Measurements from ENCODE around the gene SNF8. TPM values are rescaled to one million over a fixed set of nuclear protein-coding genes. Genes with fewer than 3 reads are reported as not detected.

Gene SNF8
- total RNA-seq, 3 donors from 2014 or later (not counting 1 experiment from before 2014, with no cell fraction given): 76.9 to 86.0 (median 78.3) TPM

DNA sequence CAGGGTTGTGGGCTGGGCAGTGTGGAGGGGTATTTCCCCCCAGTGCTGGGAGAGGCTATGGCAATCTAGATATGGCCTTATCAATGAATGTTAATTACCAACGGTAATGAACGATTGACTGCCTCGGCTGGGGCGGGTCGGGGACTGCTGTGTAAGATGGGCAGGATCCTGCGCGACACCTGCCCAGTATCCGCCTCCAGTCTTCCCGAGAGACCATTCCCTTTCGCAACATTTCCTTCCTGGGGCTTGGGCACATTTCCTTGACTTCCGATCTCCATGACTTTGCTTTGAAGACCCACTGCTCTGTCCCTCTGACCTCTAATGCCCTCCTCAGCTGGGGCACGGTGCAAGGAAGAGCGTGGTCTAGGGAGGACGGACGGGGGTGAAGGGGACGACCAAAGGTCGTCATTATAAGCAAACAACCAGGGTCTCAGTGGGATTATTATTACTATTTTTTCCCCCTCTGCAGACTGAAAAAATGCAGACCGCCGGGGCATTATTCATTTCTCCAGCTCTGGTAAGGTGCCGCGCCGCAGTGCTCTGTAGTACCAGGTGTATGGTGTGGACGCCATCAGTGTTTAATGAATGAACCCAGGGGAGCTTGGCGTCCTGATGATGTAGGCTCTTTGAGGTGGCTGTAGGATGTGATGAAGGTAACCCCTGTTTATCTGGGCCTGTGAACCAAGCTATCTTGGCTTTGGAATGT is 51.5 kb downstream of the SNF8 start:
- intact Hi-C loops (cut with micrococcal nuclease): loop anchor here (1.0 kb wide), 2 partner anchors 15 to 51 kb away; partner anchors contain the start of genes SNF8 and UBE2Z
- under 1% methylated on average over 23 of the region's 24 CpGs for WGBS (ENCODE audit: insufficient coverage)
- Mint-ChIP-seq H3K4me3 (peak overlapping the region; percentile 98), H3K27me3 (ENCODE audit: low read depth in 2 of 2) (no peaks in the 10 kb centered on the region), H3K27ac (peak overlapping the region; percentile 97 to 98), H3K4me1 (peaks cover 22 to 24% of the 10 kb centered on the region in 2 donors), H3K9me3 (no peaks in the 10 kb centered on the region), H3K36me3 (no peaks in the 10 kb centered on the region)
- no peaks in the 10 kb centered on the region for H3K9me3 ChIP-seq (ENCODE audit: control insufficient read depth, insufficient read depth, low read length)
- H3K27ac ChIP-seq (ENCODE audit: low read length): peak overlapping the region; percentile 91
- H3K27me3 ChIP-seq (ENCODE audit: control insufficient read depth, insufficient read depth, low read length): no peaks in the 10 kb centered on the region
- DNase-seq: peak in 1 of 2 donors; percentile 45
- no peak for ATAC-seq
- peaks cover 14% of the 10 kb centered on the region for H3K36me3 ChIP-seq (ENCODE audit: control insufficient read depth, insufficient read depth, low read length)
- peak overlapping the region; percentile 50 for H3K4me3 ChIP-seq (ENCODE audit: low read length)
- TF ChIP-seq, protein P1, sequence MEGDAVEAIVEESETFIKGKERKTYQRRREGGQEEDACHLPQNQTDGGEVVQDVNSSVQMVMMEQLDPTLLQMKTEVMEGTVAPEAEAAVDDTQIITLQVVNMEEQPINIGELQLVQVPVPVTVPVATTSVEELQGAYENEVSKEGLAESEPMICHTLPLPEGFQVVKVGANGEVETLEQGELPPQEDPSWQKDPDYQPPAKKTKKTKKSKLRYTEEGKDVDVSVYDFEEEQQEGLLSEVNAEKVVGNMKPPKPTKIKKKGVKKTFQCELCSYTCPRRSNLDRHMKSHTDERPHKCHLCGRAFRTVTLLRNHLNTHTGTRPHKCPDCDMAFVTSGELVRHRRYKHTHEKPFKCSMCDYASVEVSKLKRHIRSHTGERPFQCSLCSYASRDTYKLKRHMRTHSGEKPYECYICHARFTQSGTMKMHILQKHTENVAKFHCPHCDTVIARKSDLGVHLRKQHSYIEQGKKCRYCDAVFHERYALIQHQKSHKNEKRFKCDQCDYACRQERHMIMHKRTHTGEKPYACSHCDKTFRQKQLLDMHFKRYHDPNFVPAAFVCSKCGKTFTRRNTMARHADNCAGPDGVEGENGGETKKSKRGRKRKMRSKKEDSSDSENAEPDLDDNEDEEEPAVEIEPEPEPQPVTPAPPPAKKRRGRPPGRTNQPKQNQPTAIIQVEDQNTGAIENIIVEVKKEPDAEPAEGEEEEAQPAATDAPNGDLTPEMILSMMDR (IDR thresholded peaks at IDR 0.05): no peak
- H3K4me1 ChIP-seq (ENCODE audit: control insufficient read depth, insufficient read depth, low read length): peaks cover 17% of the 10 kb centered on the region

GRCh38 chr17:48890086-48890485 is 54.6 kb downstream of the SNF8 start:
- H3K4me3 ChIP-seq (ENCODE audit: low read length): no peak overlapping the region
- H3K27me3 Mint-ChIP-seq (ENCODE audit: low read depth in 2 of 2): no peaks in the 10 kb centered on the region
- 100% methylated on average over 2 of the region's 2 CpGs for WGBS (ENCODE audit: insufficient coverage)
- no peak overlapping the region for H3K27ac Mint-ChIP-seq
- DNase-seq: no peak
- H3K4me1 Mint-ChIP-seq: peaks cover 22 to 24% of the 10 kb centered on the region in 2 donors
- no peak overlapping the region for H3K27ac ChIP-seq (ENCODE audit: low read length)
- no peak for ATAC-seq
- no peaks in the 10 kb centered on the region for H3K36me3 Mint-ChIP-seq
- TF ChIP-seq, protein P1 (IDR thresholded peaks at IDR 0.05): no peak
- no peaks in the 10 kb centered on the region for H3K27me3 ChIP-seq (ENCODE audit: control insufficient read depth, insufficient read depth, low read length)
- no peaks in the 10 kb centered on the region for H3K9me3 ChIP-seq (ENCODE audit: control insufficient read depth, insufficient read depth, low read length)
- H3K9me3 Mint-ChIP-seq: no peaks in the 10 kb centered on the region
- H3K36me3 ChIP-seq (ENCODE audit: control insufficient read depth, insufficient read depth, low read length): no peaks in the 10 kb centered on the region
- intact Hi-C loops (cut with micrococcal nuclease): no loop called here
- H3K4me3 Mint-ChIP-seq: no peak overlapping the region
- H3K4me1 ChIP-seq (ENCODE audit: control insufficient read depth, insufficient read depth, low read length): peaks cover 17% of the 10 kb centered on the region

DNA sequence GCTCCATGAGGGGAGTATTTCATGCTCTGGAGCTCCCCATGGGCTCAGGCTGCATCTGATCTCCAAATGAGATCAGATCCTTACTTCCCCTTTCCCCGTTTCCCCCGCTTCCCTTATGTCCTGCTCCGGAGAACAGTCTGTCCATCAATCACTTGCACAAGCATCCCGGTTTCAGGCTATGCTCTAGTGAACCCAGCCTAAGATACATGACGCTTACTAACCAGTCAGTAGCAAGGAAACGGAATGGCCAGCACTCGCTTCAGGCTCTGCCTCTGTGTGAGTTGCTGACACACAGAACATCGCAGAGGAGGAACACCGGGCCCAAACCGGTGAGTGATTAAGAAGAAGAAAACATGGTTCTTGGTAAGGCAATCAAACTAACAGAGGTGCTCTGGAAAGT is 61.5 kb downstream of the SNF8 start:
- no peak overlapping the region for H3K27ac ChIP-seq (ENCODE audit: low read length)
- TF ChIP-seq, protein P1 (IDR thresholded peaks at IDR 0.05): no peak
- no peak overlapping the region for H3K4me3 ChIP-seq (ENCODE audit: low read length)

More for the DNA sequence above, 61.5 kb downstream of the SNF8 start:
- no peaks in the 10 kb centered on the region for H3K27me3 Mint-ChIP-seq (ENCODE audit: low read depth in 2 of 2)
- no peaks in the 10 kb centered on the region for H3K4me1 Mint-ChIP-seq
- WGBS (ENCODE audit: insufficient coverage): 69% methylated on average over 10 of the region's 10 CpGs
- DNase-seq: no peak
- H3K4me3 Mint-ChIP-seq: no peak overlapping the region
- Histone ChIP-seq H3K36me3 (ENCODE audit: control insufficient read depth, insufficient read depth, low read length) (no peaks in the 10 kb centered on the region), H3K4me1 (ENCODE audit: control insufficient read depth, insufficient read depth, low read length) (peaks cover 16% of the 10 kb centered on the region), H3K27me3 (ENCODE audit: control insufficient read depth, insufficient read depth, low read length) (no peaks in the 10 kb centered on the region), H3K9me3 (ENCODE audit: control insufficient read depth, insufficient read depth, low read length) (no peaks in the 10 kb centered on the region)
- intact Hi-C loops (cut with micrococcal nuclease): no loop called here
- ATAC-seq: no peak
- no peak overlapping the region for H3K27ac Mint-ChIP-seq
- H3K36me3 Mint-ChIP-seq: no peaks in the 10 kb centered on the region
- no peaks in the 10 kb centered on the region for H3K9me3 Mint-ChIP-seq
